GM19463 (cell line): Measurements from ENCODE around the gene NFRKB.

Experiments used
- ATAC-seq: cut with Tn5 transposase; IDR thresholded peaks from one replicate; pipeline ENCODE4 v1.9.1; 2021; ENCODE audit warnings: mild to moderate bottlenecking, moderate library complexity; ENCODE audit not compliant: unreplicated experiment

Gene NFRKB

GRCh38 chr11:129846508-129847335 lies 48.7 kb downstream of the NFRKB start:
- ATAC-seq, result no peak
